Stimulated activated CD8-positive, alpha-beta memory T cell treated with anti-CD3 and anti-CD28 coated beads, Interleukin-12 subunit alpha, Interleukin-12 subunit beta, amount 100 ng/mL, for 24 hours (primary cell): ENCODE results near the gene ZCCHC4.
"Not testable (repeated sequence)": the region's sequence is repeated elsewhere in the genome, so short reads cannot be mapped to it uniquely, and the experiment has no call there.

ENCODE experiments used
- DNase-seq: peaks from one replicate; pipeline ENCODE4 v3.0.0-alpha.2; 2020; ENCODE audit errors: extremely low read depth

The ZCCHC4 gene

DNA sequence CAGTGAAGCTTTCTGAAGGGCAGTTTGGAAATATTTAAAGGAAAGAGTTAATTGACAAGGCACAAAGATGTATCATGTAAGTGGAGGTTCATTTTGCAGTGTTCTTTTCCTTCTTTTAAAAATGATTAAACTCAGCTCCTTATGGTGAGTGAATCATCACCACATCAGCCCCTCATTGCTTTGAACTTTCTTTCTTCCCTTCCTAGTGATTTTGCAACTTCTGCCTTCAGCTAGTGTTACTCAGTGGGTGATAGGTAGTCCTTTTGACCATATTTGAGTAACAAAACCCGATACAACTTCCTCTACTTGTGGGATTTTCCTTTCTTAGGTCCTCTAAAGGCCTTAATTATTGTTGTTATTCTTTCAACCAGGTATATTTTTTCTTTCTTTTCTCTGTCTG lies 8.2 kb downstream of the ZCCHC4 start:
- DNase-seq: no peak

DNA sequence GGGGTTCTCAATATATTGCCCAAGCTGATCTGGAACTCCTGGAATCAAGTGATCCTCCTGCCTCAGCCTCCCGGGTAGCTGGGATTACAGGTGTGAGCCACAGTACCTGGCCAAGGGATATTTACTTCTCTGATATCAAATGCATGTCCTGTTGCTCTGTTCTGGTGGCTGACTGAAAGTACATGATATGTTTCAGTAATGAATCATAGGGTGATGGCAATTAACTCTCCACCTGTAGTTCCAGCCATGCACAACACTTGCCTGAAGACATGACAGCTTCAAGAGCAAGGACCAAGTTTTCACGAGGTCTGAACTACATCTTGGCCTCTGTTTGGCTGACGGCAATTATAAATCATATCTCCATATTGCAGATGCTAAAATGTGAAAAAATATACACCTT lies 9.1 kb downstream of the ZCCHC4 start:
- no peak for DNase-seq

DNA sequence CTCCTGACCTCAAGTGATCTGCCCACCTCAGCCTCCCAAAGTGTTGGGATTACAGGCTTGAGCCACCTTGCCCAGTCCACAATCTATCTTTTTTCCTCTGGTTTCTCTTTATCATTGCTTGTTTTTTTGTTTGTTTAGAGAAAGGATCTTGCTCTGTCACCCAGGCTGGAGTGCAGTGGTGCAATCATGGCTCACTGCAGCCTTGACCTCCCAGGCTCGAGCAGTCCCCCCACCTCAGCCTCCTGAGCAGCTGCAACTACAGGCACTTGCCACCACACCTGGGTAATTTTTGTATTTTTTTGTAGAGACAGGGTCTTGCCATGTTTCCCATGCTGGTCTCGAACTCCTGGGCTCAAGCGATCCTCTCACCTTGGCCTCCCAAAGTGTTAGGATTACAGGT lies 15.9 kb downstream of the ZCCHC4 start:
- DNase-seq: not testable (repeated sequence)

DNA sequence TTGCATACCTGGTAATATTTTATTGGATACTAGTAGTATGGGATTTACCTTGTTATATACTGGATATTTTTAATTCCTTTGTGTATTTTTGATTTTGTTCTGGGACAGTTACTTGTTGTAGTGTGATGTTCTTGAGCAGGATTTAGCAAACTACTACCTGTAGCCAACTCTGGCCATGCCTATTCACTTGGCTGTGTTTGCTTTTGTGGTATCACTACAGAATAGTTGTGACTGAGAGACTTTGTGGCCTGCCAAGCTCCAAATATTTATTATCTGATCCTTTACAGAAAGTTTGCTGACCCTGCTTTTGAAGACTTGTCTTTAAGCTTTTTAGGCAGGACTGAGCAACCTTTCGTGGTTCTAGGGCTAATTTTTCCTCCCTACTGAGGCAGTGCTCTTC lies 17.8 kb downstream of the ZCCHC4 start:
- no peak for DNase-seq

DNA sequence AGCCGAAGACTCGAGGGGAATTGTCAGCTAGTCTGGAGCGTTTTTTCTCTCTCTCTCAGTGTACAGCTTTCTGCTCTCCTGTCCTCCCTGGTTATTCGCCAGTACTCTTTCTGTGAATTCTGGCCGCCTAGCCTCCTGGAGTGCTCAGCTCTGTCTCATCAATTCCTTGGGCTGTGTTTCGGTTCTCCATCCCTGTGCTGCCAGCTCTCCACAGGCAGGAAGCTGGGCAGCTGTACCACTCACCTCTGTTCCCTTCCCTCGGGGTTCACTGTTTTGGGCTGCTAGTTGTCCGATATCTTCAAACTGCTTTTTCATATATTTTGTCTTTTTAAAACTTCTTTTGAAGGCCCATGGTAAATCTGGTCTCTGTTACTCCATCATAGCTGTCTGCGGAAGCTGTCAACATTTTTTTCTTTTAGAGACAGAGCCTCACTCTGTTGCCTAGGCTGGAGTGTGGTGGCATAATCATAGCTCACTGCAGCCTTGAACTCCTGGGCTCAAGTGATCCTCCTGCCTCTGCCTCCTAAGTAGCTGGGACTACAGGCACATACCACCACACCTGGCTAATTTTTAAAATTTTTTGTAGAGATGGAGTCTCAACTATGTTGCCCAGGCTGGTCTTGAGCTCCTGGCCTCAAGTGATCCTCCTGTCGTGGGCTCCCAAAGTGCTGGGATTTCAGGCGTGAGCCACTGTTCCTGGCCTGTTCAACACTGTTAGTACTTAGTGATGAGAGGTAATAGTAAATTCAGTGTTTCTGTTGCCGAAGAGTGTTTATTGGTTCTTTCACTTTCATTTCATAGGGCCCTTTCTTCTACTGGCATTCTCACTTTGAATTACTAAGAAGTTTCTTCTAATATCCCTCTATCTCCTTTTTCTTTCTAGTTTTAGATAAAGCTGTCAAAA lies 18.6 kb downstream of the ZCCHC4 start:
- DNase-seq: no peak

DNA sequence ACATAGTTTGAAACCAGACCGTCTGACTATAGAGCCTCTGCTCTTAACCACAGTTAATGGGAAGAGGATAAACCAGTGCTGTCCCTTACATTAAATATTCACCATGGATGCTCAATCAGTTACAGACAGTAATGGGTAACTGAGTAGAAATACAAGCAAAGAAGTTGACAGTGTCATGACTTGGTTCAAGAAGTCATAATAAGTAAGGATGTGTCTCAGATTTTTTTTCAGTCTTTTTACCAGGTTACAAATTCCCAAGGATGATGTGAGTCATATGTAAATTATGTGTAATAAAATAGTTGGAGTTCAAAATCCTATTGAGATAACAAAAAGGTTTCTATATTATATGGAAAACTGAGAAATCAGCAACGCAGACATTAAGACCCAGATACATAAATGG lies 31.1 kb downstream of the ZCCHC4 start:
- no peak for DNase-seq

DNA sequence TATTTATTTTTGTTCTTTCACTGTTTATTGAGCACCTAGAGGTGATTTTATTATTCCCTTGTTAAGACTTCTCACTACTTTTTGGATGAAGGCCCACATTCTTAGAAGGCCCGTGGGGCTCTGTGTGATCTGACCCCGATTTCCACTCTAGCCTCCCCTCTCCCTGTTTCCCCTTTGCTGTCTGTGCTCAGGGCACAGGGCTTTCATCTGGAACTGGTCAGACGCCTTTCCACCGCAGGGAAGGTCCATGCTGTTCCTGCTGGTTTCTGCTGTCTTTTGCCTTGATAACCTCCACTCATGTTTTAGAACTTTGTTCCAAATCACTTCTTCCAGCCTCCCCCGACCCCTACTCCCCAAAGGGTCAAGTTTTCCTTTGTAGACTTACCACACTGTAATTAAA lies 33.2 kb downstream of the ZCCHC4 start:
- no peak for DNase-seq

DNA sequence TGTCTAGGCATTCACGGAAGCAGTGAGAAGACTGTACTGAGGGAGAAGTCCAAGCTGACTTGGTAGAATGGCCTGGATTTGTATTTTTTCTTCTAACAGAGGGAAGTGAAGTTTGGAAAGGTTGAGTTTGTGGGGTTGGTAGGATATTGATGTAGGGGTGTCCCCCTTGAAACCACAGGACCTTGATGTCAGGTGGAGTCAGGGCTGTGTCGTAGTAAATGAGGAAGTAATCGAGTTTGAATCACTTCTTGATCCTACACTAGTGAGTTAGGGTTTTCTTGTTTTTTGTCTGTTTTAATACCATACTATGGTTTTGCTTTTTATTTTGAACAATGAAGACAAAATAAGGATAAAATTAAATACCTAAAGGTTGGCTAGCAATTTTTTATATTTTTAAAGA lies 34.3 kb downstream of the ZCCHC4 start:
- no peak for DNase-seq

DNA sequence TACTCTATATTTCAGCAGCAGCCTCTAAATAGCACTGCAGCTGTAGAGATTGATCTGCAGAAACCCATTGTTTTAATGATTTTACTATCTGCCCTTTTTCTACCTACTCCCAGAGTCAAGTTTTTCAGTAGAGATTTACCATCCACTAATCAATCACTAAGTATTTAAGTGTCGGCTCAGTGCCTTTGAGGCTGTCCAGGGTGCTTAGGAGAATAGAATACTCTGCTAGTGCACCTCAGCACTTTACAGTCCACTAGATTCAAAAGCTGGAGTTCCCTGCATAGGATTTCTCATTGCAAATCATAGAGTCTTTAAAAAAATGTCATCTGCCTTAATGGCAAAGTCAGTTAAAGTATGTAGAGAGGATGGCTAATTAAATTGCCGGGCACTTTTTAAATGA lies 34.9 kb downstream of the ZCCHC4 start:
- DNase-seq: no peak

GRCh38 chr4:25347971-25348370 lies 35.4 kb downstream of the ZCCHC4 start:
- no peak for DNase-seq

DNA sequence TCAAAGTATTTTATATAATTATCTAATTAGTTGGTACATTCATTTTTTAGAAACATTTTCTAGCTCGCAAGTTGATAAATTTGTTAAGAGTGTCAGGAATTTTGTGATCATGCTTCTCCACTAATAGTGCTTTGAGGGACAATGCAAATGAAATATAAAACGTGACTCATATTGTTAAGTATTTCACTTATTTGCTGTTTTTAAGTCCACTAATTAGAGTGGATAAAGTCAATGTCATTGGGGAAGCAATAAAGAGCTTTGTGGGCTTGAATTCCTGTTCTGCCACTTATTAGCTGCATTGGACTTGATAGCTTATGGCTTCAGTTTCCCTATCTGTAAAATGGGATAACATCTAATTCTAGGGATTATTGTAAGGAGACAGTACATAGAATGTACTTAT lies 38.0 kb downstream of the ZCCHC4 start:
- no peak for DNase-seq

DNA sequence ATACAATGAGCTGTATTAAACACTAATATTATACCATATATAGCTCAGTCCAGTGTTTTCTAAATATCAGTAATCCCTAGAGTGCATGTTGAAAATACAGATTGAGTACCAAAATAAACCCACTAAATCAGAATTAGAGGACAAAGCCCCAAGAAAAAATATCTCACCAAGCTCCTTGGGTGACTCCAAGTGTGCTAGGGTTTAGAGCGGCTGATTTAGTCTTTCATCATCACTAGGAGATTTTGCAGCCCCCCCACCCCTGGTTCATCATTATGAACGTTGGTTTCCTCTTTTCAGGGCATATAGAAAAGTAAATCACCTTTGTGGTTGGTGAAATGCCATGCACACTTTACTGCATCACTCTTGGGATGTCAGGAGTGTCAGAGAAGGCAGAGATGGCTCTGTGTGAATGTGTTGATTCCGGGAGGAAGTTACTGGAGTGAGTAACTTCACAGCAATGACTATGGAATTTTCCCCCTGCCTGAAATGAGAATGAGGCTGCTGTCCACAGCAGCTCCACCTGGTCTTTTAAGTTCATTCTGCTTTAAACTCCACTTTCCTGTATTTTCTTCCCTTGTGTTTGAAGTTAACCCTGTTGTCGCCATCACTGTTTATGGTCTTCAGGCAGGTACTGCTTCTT lies 39.3 kb downstream of the ZCCHC4 start:
- no peak for DNase-seq

- DNase-seq: no peak
Measured at GRCh38 chr4:25356068-25356467, 43.5 kb downstream of the ZCCHC4 start.

- no peak for DNase-seq
Measured at GRCh38 chr4:25358515-25359275, 46.1 kb downstream of the ZCCHC4 start.

DNA sequence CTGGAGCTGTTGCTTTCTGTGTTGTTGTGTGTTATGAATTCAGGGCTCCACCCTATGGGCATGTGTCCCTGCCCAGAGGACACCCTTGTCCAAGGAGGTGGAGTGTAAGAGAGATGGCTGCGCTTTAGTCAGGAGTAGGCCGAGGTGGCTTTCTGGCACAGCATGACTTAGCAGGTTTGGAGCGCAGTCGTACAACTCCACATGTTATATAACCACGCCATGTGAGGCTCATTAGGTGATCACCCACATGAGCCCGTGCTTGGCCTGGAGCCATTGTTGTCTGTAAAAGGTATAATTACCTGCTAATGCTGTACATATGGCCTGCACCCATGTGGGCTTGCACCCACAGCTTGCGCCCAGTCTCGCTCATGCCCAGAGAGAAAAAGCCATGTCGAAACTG lies 48.7 kb downstream of the ZCCHC4 start:
- no peak for DNase-seq

GRCh38 chr4:25367004-25367621 lies 54.5 kb downstream of the ZCCHC4 start:
- no peak for DNase-seq

DNA sequence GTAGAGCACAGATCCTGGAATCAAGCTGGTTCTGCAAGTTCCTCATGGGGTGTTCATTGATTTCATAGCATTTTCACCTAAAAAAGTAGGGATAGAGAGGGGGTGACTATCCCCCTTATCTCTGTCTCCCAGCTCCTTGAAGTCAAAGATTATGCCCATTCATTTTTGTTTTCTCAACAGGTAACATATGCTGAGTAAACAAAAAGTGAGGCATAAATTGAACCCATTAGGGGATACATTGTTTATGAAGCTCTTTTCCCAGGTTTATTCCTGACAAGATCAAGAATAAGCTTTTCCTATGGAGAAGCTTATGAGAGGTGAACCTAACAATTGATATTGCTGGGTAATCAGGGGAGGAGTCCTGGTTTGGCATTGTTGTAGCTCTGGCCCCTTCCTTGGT lies 55.3 kb downstream of the ZCCHC4 start:
- DNase-seq: no peak

- no peak for DNase-seq
Measured at GRCh38 chr4:25368315-25368714, 55.7 kb downstream of the ZCCHC4 start.

GRCh38 chr4:25370242-25370641 lies 57.7 kb downstream of the ZCCHC4 start:
- DNase-seq: no peak

GRCh38 chr4:25372549-25372948 lies 60.0 kb downstream of the ZCCHC4 start:
- DNase-seq: not testable (repeated sequence)

DNA sequence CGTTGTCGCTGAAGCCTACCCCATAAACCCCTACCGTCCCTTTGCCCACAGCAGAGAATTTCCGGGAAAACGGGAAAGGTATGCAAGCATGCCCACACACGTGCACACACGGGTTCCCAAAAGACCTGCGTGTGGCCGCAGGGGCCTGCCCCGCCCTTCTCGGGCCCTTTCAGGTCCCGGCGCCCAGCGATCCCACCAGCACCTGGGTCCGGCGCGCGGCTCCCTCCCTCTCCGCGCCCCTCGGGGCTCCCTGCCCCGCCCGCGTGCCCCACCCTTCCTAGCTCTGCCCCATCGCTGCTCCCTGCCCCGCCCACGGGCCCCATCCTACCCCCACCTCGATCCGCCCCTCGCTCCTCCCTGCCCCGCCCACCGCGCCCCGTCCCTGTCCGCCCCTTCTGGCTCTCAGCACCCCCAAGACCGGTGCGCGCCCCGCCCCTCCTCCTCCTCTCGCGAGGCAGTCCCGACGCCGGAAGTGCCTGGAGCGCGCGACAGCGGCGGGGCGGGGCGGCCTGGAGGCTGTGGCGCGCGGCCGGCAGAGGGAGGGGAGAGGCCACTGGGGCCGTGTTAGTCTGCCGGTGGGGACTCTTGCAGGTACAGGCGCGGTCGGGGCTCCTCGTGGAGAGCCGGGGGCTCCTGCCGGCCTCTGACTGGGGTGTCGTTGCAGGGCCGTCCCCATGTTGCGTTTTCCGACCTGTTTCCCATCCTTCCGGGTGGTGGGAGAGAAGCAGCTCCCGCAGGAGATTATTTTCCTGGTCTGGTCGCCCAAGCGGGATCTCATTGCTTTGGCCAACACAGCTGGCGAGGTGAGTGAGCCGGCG lies 64.4 kb downstream of the ZCCHC4 start, which contains the start of gene ANAPC4:
TSS of gene ANAPC4 (plus strand) at position 510 of the 818 bp plus-strand sequence. CDS start at position 675, 165 bp downstream.
- DNase-seq: peak; percentile 98
